Measurements from ENCODE around the gene OST4.

Gene OST4

DNA sequence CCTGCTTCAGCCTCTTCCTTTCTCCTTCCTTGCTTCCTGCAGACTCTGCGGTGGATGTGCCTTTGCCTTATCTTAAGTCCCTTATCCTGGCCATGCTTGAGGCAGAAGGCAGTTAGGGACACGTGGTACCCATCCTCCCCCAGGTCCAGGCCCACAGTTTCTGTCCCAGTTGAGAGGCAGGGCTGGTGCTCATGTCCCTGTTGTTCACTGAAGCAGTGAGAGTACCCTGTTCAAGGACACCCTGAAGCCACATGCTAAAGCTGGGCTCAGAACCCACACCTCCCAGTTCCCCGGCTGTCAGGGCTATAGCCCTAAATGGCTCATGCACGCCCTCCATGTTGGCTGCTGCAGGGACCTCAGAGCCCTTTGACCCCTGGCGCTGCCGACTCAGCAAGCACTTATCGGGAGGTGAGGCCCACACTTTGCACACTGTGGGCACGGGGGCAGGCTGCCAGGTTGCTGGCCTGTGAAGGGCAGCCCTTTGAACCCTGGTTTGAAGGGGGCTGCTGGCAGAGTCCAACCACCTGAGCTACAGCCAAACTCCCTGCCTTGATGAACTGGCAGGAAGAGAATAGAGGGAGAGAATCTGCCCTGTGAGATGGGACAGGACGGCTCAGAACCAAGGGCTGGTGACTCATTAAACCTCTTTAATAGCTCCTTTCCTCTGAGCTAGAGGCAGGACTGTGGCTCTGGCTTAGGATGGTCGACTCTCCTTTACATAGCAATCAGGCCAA is 21.4 kb upstream of the OST4 start:
- DNase-seq: no peak

GRCh38 chr2:27091746-27092695 is 20.6 kb upstream of the OST4 start:
- no peak for DNase-seq

GRCh38 chr2:27089111-27089954 is 17.9 kb upstream of the OST4 start:
- DNase-seq: no peak

GRCh38 chr2:27088634-27089033 is 17.2 kb upstream of the OST4 start:
- no peak for DNase-seq

- no peak for DNase-seq
These were observed 16.5 kb upstream of the OST4 start for GRCh38 chr2:27087823-27088410.

GRCh38 chr2:27086724-27087593 is 15.5 kb upstream of the OST4 start, which contains the start of gene KHK:
Gene KHK (plus strand): TSS chr2:27086772. CDS start chr2:27087260, 488 bp downstream.
- DNase-seq: no peak

DNA sequence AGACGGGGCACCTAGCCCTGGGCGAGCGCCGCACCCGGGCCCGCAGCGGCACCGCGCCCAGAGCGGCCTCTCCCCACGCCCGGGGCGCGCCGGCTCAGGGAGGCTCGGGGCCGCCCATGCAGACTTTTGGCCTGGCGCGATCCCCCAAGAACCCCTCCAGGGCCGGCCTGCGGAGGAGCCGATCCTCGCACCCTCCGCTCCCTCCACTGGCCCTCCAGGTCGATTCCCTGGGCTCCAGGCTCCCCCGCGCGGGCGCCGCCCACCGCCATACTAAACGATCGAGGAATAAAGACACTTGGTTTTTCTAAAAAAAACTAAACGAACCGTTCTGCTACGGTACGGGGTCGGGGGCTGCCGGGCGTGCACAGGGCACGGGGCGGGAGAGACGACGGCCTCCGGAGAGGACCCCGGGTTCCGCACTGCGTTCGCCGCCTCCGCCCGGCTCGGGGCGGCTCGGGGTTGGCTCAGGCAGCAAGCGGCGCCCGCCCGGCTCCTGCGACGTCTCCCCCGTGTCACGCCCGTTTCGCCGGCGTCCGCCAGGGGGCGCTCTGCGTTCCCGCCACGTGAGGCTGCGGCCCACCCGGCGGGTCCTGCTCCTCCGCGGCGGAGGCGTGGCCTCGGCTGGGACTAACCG is 14.8 kb upstream of the OST4 start:
- DNase-seq: peak; percentile 90

GRCh38 chr2:27085673-27086089 is 14.2 kb upstream of the OST4 start:
- DNase-seq: peak; percentile 53

GRCh38 chr2:27085062-27085672 is 13.7 kb upstream of the OST4 start:
- no peak for DNase-seq

DNA sequence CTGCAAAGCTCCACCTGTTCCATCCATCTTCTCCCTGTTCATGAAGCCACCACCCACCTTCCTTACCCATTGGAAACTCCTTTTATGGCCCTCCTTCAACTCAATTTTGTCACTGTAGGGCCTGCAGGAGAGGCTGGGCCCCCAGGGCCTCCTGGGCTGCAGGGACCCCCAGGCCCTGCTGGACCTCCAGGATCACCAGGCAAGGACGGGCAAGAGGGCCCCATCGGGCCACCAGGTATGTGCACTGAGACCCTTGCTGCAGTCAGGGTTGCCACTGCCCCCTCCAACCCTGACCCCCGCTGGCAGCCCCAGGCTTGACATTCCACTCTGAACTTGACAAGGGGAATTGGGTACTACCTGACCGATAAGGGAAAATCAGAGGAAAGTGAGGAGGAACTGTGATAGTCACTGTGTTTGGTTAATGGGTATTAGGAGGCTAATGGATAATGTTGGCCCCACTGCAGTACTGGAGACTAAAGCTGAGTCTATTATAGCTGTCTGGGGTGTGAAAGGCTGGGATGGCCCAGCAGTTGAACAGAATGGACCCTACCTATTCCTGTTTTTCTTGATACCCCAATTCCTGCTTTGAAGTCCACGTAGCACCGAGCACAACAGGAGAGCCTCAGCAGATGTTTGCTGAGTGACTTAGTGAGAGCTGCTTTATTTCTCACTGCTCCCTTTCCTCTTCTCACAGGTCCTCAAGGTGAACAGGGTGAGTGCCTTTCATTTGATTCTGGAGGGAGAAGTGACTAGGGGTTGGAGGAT is 13.0 kb upstream of the OST4 start:
- no peak for DNase-seq

GRCh38 chr2:27083410-27084296 is 12.2 kb upstream of the OST4 start:
- DNase-seq: no peak

- DNase-seq: no peak
These were observed 11.4 kb upstream of the OST4 start for GRCh38 chr2:27082773-27083409.

GRCh38 chr2:27081984-27082772 is 10.7 kb upstream of the OST4 start:
- DNase-seq: no peak

DNA sequence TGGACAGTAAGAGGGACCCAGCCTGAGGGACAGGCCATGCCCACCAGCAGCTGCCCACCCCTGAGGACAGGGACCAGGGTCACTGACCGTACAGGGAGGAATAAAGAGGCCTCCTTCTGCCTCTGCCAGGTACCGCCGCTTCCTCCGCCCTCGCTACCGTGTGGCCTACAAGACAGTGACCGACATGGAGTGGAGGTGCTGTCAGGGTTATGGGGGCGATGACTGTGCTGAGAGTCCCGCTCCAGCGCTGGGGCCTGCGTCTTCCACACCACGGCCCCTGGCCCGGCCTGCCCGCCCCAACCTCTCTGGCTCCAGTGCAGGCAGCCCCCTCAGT is 9.1 kb upstream of the OST4 start:
- DNase-seq: no peak

GRCh38 chr2:27080140-27080469 is 8.7 kb upstream of the OST4 start:
- DNase-seq: no peak

DNA sequence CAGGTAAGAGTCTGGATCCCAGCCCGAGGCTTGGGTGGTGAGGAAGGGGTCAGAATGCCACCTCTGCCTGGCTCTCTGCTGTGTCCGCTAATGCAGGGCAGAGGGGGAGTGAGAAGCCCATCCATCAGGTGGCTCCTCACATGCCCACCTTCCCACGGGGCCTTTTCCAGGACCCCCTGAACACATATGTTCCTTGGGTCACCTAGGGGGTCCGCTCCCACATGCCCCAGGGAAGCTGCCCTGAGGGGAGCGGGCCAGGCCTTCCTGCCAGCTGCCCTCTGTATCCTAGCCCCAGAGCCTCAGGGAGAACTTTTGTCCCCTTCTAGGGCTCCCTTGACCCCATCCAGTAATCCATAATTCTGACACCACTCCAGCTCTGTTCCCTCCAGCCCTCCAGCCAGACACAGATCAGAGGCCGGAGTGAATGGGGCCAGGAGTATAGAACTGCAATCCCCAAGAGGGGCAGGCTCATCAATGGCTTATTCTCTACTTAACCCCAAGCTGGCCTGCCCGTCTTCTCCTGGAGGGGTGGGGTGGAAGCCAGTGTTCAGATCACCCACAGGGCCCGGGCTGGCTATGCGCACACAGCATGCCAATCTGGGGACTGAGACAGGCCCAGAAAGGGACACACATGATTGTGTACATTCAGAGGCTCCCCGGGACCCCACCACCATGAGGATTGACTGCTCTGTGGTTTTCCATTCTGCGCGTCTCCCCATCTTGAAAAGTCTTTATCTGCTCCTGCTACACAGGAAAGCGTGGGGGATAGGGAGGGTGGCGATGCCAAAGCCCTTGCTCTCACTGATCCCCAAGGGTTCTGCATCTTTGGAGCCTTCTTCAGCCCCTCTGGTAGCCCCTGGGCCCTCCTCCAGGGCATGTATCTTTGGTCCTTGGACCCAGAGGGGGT is 8.0 kb upstream of the OST4 start:
- no peak for DNase-seq

Data from fibroblast of upper back skin (primary cell).